ENCODE data around the gene PHLPP1. TPM values are rescaled to one million over a fixed set of nuclear protein-coding genes. Genes with fewer than 3 reads are reported as not detected.
"Not testable (repeated sequence)": the region's sequence is repeated elsewhere in the genome, so short reads cannot be mapped to it uniquely, and the experiment has no call there.

PHLPP1 gene
- total RNA-seq, 1 donor from 2014 or later: 3.4 TPM

GRCh38 chr18:62799977-62800376 is 84.6 kb downstream of the PHLPP1 start:
- Histone ChIP-seq H3K4me3 (ENCODE audit: low read depth, low read length) (no peak overlapping the region), H3K27me3 (ENCODE audit: control insufficient read depth, insufficient read depth, low read length) (no peaks in the 10 kb centered on the region), H3K36me3 (ENCODE audit: control insufficient read depth, insufficient read depth, low read length) (no peaks in the 10 kb centered on the region)
- TF ChIP-seq, protein P1, sequence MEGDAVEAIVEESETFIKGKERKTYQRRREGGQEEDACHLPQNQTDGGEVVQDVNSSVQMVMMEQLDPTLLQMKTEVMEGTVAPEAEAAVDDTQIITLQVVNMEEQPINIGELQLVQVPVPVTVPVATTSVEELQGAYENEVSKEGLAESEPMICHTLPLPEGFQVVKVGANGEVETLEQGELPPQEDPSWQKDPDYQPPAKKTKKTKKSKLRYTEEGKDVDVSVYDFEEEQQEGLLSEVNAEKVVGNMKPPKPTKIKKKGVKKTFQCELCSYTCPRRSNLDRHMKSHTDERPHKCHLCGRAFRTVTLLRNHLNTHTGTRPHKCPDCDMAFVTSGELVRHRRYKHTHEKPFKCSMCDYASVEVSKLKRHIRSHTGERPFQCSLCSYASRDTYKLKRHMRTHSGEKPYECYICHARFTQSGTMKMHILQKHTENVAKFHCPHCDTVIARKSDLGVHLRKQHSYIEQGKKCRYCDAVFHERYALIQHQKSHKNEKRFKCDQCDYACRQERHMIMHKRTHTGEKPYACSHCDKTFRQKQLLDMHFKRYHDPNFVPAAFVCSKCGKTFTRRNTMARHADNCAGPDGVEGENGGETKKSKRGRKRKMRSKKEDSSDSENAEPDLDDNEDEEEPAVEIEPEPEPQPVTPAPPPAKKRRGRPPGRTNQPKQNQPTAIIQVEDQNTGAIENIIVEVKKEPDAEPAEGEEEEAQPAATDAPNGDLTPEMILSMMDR (IDR thresholded peaks at IDR 0.05; ENCODE audit: insufficient read depth, low read length, severe bottlenecking): no peak
- DNase-seq (ENCODE audit: low read depth) (no peak), FAIRE-seq (no peak)

- Histone ChIP-seq H3K27me3 (ENCODE audit: control insufficient read depth, insufficient read depth, low read length) (no peaks in the 10 kb centered on the region), H3K4me3 (ENCODE audit: low read depth, low read length) (no peak overlapping the region), H3K36me3 (ENCODE audit: control insufficient read depth, insufficient read depth, low read length) (no peaks in the 10 kb centered on the region)
- TF ChIP-seq, protein P1 (IDR thresholded peaks at IDR 0.05; ENCODE audit: insufficient read depth, low read length, severe bottlenecking): no peak
- peak; percentile 5 for DNase-seq (ENCODE audit: low read depth)
- FAIRE-seq: no peak
Measured at GRCh38 chr18:62802523-62802922, 87.2 kb downstream of the PHLPP1 start.

- TF ChIP-seq, protein P1 (IDR thresholded peaks at IDR 0.05; ENCODE audit: insufficient read depth, low read length, severe bottlenecking): no peak
- FAIRE-seq (no peak), DNase-seq (ENCODE audit: low read depth) (no peak)
- no peaks in the 10 kb centered on the region for H3K27me3 ChIP-seq (ENCODE audit: control insufficient read depth, insufficient read depth, low read length)
- H3K4me3 ChIP-seq (ENCODE audit: low read depth, low read length): no peak overlapping the region
- H3K36me3 ChIP-seq (ENCODE audit: control insufficient read depth, insufficient read depth, low read length): no peaks in the 10 kb centered on the region
Measured at GRCh38 chr18:62807396-62807795, 92.1 kb downstream of the PHLPP1 start.

GRCh38 chr18:62808123-62808522 is 92.8 kb downstream of the PHLPP1 start:
- TF ChIP-seq, protein P1 (IDR thresholded peaks at IDR 0.05; ENCODE audit: insufficient read depth, low read length, severe bottlenecking): no peak
- no peaks in the 10 kb centered on the region for H3K36me3 ChIP-seq (ENCODE audit: control insufficient read depth, insufficient read depth, low read length)
- H3K27me3 ChIP-seq (ENCODE audit: control insufficient read depth, insufficient read depth, low read length): no peaks in the 10 kb centered on the region
- FAIRE-seq: no peak
- no peak for DNase-seq (ENCODE audit: low read depth)
- H3K4me3 ChIP-seq (ENCODE audit: low read depth, low read length): no peak overlapping the region

GRCh38 chr18:62809445-62809844 is 94.1 kb downstream of the PHLPP1 start:
- not testable (repeated sequence) for DNase-seq (ENCODE audit: low read depth); FAIRE-seq; H3K36me3 ChIP-seq (ENCODE audit: control insufficient read depth, insufficient read depth, low read length); H3K4me3 ChIP-seq (ENCODE audit: low read depth, low read length); H3K27me3 ChIP-seq (ENCODE audit: control insufficient read depth, insufficient read depth, low read length)

DNA sequence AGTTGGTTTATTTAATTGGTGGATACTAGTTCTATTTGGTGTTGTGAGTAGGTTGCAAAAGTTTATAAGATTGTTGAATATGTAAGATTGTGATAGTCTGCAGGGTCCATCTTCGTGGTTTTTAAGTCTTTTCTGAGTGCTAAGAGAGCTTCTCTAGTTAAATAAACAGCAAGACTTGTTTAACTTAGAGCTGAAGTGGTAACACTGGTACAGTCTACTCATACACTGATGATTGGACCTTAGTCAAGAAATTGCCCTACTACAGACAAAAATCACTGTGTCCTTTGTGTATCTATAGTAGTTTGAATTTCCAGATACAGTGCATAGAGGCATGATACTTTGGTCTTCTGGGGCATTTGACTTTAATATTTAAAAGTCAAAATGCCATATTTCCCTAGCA is 94.6 kb downstream of the PHLPP1 start:
- TF ChIP-seq, protein P1 (IDR thresholded peaks at IDR 0.05; ENCODE audit: insufficient read depth, low read length, severe bottlenecking): no peak
- Histone ChIP-seq H3K36me3 (ENCODE audit: control insufficient read depth, insufficient read depth, low read length) (no peaks in the 10 kb centered on the region), H3K4me3 (ENCODE audit: low read depth, low read length) (no peak overlapping the region), H3K27me3 (ENCODE audit: control insufficient read depth, insufficient read depth, low read length) (no peaks in the 10 kb centered on the region)
- DNase-seq (ENCODE audit: low read depth) (no peak), FAIRE-seq (no peak)
